ENCODE results near the gene DKC1.

DKC1 gene

GRCh38 chrX:154762537-154763296, at the start of gene DKC1:
Gene DKC1, plus strand, starts transcription at chrX:154762864. Its CDS starts 102 bp downstream, at chrX:154762966.
- peak; percentile 83 to 86 for DNase-seq (ENCODE audit: low read depth in 2 of 2)

GRCh38 chrX:154714925-154715324, 47.7 kb upstream of the DKC1 start:
- DNase-seq (ENCODE audit: low read depth in 2 of 2), result no peak

GRCh38 chrX:154715825-154716224, 46.8 kb upstream of the DKC1 start:
- no peak for DNase-seq (ENCODE audit: low read depth in 2 of 2)

- no peak for DNase-seq (ENCODE audit: low read depth in 2 of 2)
Measured at GRCh38 chrX:154717824-154718223, 44.8 kb upstream of the DKC1 start.

- DNase-seq (ENCODE audit: low read depth in 2 of 2), result no peak
Measured at GRCh38 chrX:154718616-154719015, 44.0 kb upstream of the DKC1 start.

GRCh38 chrX:154719132-154719675, 43.5 kb upstream of the DKC1 start:
- no peak for DNase-seq (ENCODE audit: low read depth in 2 of 2)

- DNase-seq (ENCODE audit: low read depth in 2 of 2), result no peak
Measured at GRCh38 chrX:154720067-154720466, 42.6 kb upstream of the DKC1 start.

- no peak for DNase-seq (ENCODE audit: low read depth in 2 of 2)
Measured at GRCh38 chrX:154721155-154721554, 41.5 kb upstream of the DKC1 start.

- no peak for DNase-seq (ENCODE audit: low read depth in 2 of 2)
Measured at GRCh38 chrX:154724993-154725756, 37.5 kb upstream of the DKC1 start.

GRCh38 chrX:154727418-154727817, 35.2 kb upstream of the DKC1 start:
- no peak for DNase-seq (ENCODE audit: low read depth in 2 of 2)

GRCh38 chrX:154727871-154728270, 34.8 kb upstream of the DKC1 start:
- DNase-seq (ENCODE audit: low read depth in 2 of 2), result no peak

- no peak for DNase-seq (ENCODE audit: low read depth in 2 of 2)
Measured at GRCh38 chrX:154728431-154729190, 34.1 kb upstream of the DKC1 start.

- no peak for DNase-seq (ENCODE audit: low read depth in 2 of 2)
Measured at GRCh38 chrX:154729439-154729838, 33.2 kb upstream of the DKC1 start.

- DNase-seq (ENCODE audit: low read depth in 2 of 2), result peak in 1 of 2 experiments; percentile 63
Measured at GRCh38 chrX:154730253-154730891, 32.3 kb upstream of the DKC1 start.

- no peak for DNase-seq (ENCODE audit: low read depth in 2 of 2)
Measured at GRCh38 chrX:154731184-154731583, 31.5 kb upstream of the DKC1 start.

GRCh38 chrX:154731881-154732280, 30.8 kb upstream of the DKC1 start:
- no peak for DNase-seq (ENCODE audit: low read depth in 2 of 2)

GRCh38 chrX:154732421-154733065, 30.1 kb upstream of the DKC1 start:
- no peak for DNase-seq (ENCODE audit: low read depth in 2 of 2)

GRCh38 chrX:154733066-154733425, 29.6 kb upstream of the DKC1 start:
- DNase-seq (ENCODE audit: low read depth in 2 of 2), result no peak

- DNase-seq (ENCODE audit: low read depth in 2 of 2), result no peak
Measured at GRCh38 chrX:154734061-154734781, 28.4 kb upstream of the DKC1 start.

GRCh38 chrX:154735695-154736393, 26.8 kb upstream of the DKC1 start:
- DNase-seq (ENCODE audit: low read depth in 2 of 2), result peak; percentile 66 to 72

Data from fibroblast of skin of left biceps (primary cell).